Stimulated activated CD8-positive, alpha-beta memory T cell treated with anti-CD3 and anti-CD28 coated beads, Interleukin-12 subunit alpha, Interleukin-12 subunit beta, amount 100 ng/mL, for 24 hours (primary cell): ENCODE results near the gene EPAS1.

Experiments used
- DNase-seq: peaks from one replicate; pipeline ENCODE4 v3.0.0-alpha.2; 2020; ENCODE audit errors: extremely low read depth

Gene EPAS1

DNA sequence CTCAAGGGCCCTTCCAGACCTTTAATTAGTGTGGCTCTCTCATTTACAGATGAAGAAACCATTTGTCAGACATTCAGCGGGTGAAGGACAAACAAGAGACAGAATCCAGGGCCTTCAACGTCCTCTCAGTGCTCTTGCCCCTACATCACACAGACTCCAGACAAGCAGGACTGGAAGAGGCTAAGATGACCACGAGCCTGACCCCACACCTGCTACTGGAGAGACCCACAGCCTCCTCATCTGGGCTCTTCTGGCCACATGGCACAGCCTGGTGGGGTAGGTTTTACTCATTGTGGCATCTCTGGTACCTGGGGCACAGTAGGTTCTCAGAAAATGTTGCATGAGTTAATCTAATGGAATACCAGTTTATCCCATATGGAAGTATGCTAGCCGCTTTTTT, 112.5 kb downstream of the EPAS1 start:
- DNase-seq = no peak

GRCh38 chr2:46410273-46411244, 113.4 kb downstream of the EPAS1 start:
- no peak for DNase-seq

- no peak for DNase-seq
Observed at GRCh38 chr2:46411245-46411641, 114.0 kb downstream of the EPAS1 start.

GRCh38 chr2:46411985-46412384, 114.8 kb downstream of the EPAS1 start:
- DNase-seq = no peak

DNA sequence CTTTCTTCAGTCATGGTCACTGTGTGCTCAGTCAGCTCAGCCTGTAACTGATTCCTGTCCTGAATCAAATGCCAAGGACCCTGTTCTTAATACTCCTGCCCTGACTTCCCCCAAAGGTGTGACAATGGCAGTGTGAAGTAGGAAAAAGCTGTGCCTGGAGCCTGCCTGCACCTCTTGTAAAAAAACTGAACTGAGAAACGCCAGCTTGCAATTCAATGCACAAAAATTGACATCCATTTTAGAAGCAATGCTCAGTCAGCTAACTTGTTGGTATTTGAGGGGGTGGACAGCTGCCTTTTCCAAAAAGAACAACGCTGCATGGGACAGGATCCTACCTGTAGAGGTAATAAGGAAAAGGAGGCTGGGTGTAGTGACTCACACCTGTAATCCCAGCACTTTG, 115.9 kb downstream of the EPAS1 start:
- no peak for DNase-seq

DNA sequence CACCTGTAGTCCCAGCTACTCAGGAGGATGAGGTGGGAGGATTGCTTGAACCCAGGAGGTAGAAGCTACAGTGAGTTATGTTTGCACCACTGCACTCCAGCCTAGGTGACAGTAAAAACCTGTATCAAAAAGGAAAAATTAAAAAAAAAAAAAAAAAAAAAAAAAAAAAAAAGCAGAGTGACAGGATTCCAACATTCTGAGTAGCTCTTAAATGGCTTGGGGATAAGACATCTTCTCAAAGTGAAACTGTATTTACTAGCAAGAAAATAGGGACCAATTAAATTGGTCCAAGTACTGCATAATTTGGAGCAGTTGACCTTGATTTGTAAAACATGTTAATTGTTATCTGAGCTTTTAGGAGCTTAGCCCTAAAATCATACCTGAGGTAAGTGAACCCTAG, 116.4 kb downstream of the EPAS1 start:
- no peak for DNase-seq

DNA sequence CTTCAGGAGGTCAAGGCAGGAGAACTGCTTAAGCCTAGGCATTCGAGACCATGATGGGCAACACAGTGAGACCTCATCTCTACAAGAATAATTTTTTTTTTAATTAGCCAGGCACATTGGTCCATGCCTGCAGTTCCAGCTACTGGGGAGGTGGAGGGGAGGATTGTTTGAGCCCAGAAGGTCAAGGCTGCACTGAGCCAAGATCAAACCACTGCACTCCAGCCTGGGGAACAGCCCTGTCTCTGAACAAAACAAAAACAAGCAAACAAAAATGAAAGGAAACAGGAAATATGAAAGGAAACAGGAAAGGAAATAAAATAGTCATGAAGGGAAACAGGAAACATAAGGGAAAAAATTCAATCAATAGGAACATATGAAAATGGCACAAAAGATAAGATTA, 117.5 kb downstream of the EPAS1 start:
- no peak for DNase-seq

GRCh38 chr2:46416280-46416679, 119.1 kb downstream of the EPAS1 start:
- DNase-seq = no peak

DNA sequence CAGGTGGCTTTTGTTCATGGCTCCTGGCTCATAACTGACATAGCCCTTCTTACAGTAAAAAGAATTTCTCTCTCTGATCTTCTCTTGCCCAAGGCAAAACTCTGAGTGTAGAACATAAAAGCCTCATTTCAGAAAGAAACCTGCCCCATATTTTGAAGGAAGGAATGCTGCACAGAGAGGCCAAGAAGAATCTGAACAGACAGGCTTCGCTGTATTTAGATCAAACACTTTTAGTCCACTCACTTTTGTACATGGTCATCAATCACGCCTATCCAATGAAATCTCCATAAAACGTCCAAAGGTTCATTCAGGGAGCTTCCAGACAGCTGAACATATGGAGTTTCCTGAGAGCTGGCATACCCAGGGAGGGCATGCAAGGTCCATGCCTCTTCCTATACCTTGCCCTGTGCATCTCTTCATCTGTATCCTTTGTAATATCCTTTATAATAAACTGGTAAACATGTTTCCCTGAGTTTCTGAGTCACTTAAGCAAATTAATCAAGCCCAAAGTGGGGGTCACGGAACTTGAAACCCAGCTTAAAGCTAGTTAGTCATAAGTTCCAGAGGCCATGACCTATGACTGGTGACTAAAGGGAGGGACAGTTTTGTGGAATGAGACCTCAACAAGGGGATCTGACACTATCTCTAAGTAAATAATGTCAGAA, 119.7 kb downstream of the EPAS1 start:
- DNase-seq = no peak

DNA sequence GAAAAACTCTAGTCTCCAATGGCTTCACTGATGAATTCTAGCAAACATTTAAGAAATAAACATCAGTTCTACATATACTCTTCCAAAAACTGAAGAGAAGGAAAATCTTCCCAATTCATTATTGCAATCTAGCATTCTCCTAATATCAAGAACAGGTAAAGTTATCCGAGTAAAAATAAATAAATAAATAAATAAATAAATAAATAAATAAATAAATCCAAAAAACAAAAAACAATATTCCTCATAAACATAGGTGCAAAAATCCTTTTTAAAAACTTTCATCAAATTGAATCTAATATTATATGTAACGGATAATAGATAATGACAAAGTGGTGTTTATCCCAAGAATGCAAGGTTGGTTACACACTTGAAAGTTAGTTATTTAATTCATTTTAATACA, 123.7 kb downstream of the EPAS1 start:
- DNase-seq = no peak

- DNase-seq = no peak
Observed at GRCh38 chr2:46421361-46421760, 124.2 kb downstream of the EPAS1 start.

DNA sequence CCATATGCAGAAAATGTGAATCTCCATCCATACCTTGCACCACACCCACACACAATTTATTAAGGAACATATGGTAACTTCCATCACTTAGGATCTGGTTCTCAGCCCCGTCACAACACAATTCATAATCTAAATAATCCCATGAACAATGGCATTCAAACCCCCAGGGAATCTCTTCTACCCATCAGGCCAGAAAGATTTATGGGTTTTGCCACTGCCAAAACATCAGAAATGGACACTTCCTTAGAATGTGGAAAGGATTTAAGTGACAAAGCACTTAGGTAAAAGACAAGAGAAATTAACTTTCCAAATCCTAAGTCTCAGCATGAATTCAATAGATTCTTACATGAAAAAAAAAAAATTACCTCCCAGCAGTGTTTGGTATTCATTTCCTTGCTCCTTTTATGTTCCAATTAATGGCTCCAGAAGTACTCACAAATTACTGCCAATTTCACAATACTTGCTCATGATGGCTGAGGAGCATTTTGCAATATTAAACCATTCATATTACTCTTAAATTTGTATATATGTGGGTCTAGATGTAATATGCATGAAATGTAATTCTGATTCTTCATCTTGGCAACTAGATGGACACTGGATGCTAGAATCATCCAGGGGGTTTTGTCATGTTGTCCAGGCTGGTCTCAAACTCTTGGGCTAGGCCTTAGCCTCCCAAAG, 125.6 kb downstream of the EPAS1 start:
- DNase-seq = no peak

DNA sequence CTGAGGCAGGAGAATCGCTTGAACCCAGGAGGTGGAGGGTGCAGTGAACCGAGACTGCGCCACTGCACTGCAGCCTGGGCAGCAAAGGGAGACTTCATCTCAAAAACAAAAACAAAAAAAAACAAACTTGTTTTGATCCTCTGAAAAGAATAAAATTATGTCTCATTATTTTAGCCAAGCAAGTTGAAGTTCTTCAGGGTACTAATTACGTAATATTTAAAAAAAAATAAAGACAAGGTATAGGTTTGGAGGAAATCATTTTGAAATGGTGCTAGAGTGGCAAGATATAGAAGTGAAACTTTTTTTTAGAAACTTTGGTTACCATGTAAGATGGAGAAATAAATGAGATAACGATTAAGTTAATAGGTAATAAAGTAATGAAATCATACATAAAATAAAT, 127.7 kb downstream of the EPAS1 start:
- no peak for DNase-seq

DNA sequence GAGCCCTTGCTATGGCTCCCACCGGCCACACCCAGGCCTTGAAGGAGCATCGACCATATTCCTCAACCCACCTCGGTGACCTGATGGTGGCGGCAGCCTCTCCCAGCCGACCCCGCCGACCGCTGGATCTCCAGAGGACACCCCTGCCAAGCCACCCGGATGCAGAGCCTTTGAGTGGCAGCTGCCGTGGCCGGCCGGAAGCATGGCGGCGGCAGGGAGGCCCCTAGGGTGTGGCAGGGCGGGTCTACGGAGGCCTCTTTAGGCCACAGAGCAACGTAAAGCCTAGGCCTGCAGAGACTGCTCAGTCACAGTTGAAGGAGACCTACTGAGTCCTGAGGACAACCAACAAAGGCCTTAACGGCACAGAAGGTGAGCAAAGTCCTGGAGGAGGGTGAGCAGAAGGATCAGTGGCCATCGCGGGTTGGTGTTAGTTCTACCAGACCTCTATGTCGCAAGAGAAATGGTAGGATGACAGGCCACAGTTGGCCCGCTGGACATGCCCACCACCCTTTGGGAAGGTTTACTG, 131.8 kb downstream of the EPAS1 start:
- no peak for DNase-seq

- no peak for DNase-seq
Observed at GRCh38 chr2:46430413-46430812, 133.2 kb downstream of the EPAS1 start.

GRCh38 chr2:46430992-46431391, 133.8 kb downstream of the EPAS1 start:
- DNase-seq = no peak

DNA sequence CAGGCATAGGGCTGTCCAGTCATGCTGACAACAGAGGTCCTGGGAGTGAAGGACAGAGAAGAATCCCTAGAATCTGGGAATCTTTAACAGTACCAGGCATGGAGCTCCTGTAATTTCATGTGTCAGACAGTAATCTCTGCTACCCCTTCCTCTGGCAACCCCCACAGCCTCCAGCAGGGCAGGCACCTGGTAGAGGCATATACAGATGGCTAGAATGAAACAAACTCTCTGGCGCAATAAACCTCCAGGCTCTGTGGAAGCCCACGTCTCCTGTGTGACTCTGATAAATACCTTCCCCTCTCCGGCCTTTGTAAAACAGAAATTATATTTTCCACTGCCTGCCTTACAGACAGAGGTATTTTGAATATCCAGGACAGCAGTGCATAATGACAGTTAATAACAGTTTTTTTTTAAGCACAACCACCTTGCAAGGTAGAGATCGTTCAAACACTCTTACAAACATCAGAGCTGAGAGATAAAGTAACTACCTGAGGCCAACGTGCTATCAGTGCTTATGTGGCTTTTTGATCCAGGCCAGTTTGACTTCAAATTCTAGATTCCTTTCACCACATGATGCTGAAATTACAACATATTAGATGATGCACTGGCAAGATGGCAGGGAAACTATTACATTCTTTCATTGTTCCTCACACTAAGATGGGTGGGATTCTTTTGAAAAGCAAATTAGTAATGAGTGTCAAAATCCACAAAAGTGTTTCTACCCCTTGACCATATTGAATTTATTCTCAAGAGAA, 134.5 kb downstream of the EPAS1 start:
- no peak for DNase-seq

DNA sequence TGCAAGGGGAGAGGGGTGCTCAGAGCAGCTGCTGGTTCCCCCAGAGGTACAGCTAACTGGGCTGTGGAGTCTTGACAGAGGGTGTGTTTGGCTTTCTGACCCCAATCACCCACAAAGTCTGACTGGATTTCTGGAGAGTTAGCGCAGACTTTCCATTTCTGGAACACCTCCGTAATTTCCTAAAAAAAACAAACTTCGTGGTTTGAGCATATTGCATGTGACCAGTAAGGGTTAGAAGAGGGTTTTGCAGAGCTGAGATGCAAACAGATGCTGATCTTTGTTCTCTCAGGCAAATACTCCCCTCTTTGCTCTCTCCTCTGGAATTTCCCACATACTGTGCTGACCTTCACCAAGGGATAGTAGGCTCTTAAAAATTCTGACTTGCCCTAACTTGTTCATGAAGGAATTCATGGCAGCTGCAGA, 137.7 kb downstream of the EPAS1 start:
- DNase-seq = no peak

DNA sequence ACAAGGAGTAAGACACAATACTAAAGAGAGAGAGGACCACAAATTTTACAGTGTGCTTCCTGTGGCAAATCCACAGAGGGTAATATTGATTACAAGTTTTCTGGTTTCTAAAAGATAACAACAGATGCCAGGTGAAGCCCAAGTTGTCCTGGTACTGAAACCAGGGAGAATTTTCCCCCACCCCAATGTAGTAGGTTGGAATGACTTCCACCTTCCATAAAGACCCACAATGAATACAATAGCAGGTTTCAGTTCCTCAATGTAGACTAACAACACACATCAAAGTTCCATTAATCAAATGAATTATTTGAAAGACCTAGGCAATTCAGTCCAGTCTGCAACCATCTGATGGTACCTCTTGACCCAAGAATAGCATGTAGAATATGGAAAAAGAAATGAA, 138.1 kb downstream of the EPAS1 start:
- DNase-seq = no peak

- no peak for DNase-seq
Observed at GRCh38 chr2:46435796-46436360, 138.7 kb downstream of the EPAS1 start.
